IPS DF 6.9 (cell line): ENCODE measurements around the gene CCL3.
"Not testable (repeated sequence)": the region's sequence is repeated elsewhere in the genome, so short reads cannot be mapped to it uniquely, and the experiment has no call there.

Experiments used
- DNase-seq: peaks from one replicate; pipeline ENCODE4 v3.0.0-alpha.2; 2013; ENCODE audit warnings: low read depth, low spot score
- H3K27ac ChIP-seq: one replicate; pipeline ENCODE4 v1.5.1; 2013; ENCODE audit warnings: low read length, control low read depth
- H3K27me3 ChIP-seq: 2 replicates; pipeline ENCODE4 v1.6.1; 2013; ENCODE audit warnings: mild to moderate bottlenecking, low read length; ENCODE audit not compliant: control insufficient read depth, insufficient read depth
- H3K36me3 ChIP-seq: 2 replicates; pipeline ENCODE4 v1.6.1; 2013; ENCODE audit warnings: low read length; ENCODE audit not compliant: control insufficient read depth, insufficient read depth
- H3K4me1 ChIP-seq: 2 replicates; pipeline ENCODE4 v1.6.1; 2013; ENCODE audit warnings: low read length; ENCODE audit not compliant: control insufficient read depth, insufficient read depth
- H3K4me3 ChIP-seq: 2 replicates; pipeline ENCODE4 v1.5.1; 2013; ENCODE audit warnings: mild to moderate bottlenecking, low read length
- H3K9me3 ChIP-seq: 2 replicates; pipeline ENCODE4 v1.6.1; 2013; ENCODE audit warnings: low read length, inconsistent platforms; ENCODE audit not compliant: control insufficient read depth, insufficient read depth
- WGBS: extraction: QIAGEN DNeasy Blood & Tissue Kit; methylation state at CpG from one replicate; pipeline ENCODE4 v1.1.7; 2013; ENCODE audit warnings: mixed read lengths, missing lambda C conversion rate; ENCODE audit not compliant: insufficient read length, insufficient coverage; 5-methylcytosine and 5-hydroxymethylcytosine counted together

The CCL3 gene

GRCh38 chr17:36128411-36128978 is 38.6 kb upstream of the CCL3 start:
- Histone ChIP-seq H3K36me3 (no peaks in the 10 kb centered on the region), H3K9me3 (no peaks in the 10 kb centered on the region), H3K27me3 (no peaks in the 10 kb centered on the region), H3K4me3 (no peak overlapping the region), H3K27ac (no peak overlapping the region), H3K4me1 (no peaks in the 10 kb centered on the region)
- no CpG with 5 or more reads among the region's 4 CpGs for WGBS
- no peak for DNase-seq

DNA sequence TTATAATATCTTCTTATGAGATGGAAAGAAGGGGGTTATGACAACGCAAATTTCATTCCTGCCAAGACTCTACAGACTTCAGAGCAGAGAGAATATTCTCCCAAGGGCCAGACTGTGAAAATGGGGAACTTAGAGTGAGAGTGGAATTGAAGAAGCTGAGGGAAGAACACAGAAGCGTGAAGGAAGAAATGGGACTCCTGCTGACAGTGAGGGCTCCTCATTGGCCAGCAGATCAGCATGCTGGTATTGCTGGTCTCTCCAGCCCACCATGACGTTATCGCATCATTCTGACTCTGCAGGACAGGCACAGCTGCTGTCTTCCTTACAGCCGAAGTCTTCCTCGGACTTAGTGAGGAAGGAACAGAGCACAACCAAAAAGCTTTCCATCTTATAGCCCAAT is 38.0 kb upstream of the CCL3 start:
- H3K4me3 ChIP-seq: no peak overlapping the region
- no peak overlapping the region for H3K27ac ChIP-seq
- no peaks in the 10 kb centered on the region for H3K36me3 ChIP-seq
- no peaks in the 10 kb centered on the region for H3K9me3 ChIP-seq
- H3K27me3 ChIP-seq: no peaks in the 10 kb centered on the region
- no peaks in the 10 kb centered on the region for H3K4me1 ChIP-seq
- WGBS: no CpG with 5 or more reads among the region's 6 CpGs
- DNase-seq: no peak

GRCh38 chr17:36127199-36127893 is 37.4 kb upstream of the CCL3 start:
- H3K27me3 ChIP-seq: no peaks in the 10 kb centered on the region
- no peak overlapping the region for H3K4me3 ChIP-seq
- no peaks in the 10 kb centered on the region for H3K36me3 ChIP-seq
- no peaks in the 10 kb centered on the region for H3K9me3 ChIP-seq
- WGBS: no CpG with 5 or more reads among the region's 7 CpGs
- H3K4me1 ChIP-seq: no peaks in the 10 kb centered on the region
- no peak for DNase-seq
- H3K27ac ChIP-seq: no peak overlapping the region

DNA sequence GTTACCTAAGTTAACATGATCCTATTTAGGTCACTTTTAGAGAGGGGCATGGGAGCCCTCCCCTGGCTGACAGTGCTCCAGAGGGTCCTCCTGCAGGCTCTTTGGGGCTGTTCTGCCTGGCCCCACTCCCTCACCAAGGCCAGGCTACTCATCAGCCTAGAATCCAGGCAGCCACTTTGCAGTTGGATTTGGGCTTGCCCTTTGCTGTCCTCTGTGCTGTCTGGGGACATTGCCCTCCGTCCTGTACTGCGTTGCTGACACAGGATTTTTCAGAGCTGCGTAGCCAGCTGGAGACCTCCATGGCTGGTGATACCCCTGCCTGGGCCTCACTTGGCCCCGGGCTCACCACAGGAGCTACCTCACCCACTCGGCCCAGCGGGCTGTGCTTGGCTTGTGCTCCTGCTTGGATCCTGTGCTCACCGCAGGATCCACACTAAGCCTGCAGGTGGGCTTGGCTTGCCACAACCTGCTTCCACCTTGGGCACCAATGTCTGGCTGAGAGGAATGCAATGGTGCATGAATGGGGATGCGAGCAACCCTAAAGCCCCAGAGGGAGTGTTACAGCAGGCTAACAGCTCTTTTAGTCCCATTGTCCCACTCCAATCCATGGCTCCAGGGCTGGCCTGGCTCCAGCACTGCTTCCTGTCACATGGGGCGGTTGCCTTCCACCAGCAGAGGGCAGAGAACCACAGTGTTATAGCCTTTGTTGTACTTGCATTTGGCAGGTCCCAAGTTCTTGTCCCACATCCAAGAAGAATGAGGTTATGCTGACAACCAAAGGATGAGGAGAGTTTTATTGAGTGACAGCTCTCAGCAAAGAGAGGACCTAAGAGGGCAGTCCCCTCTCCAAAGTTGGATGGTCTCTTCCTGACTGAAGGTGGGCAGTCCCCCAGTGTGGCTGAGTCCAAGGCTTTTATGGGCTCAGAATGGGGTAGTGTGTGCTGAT is 35.2 kb upstream of the CCL3 start:
- H3K27ac ChIP-seq: no peak overlapping the region
- no peak for DNase-seq
- H3K4me3 ChIP-seq: no peak overlapping the region
- no peaks in the 10 kb centered on the region for H3K27me3 ChIP-seq
- WGBS: no CpG with 5 or more reads among the region's 9 CpGs
- no peaks in the 10 kb centered on the region for H3K36me3 ChIP-seq
- no peaks in the 10 kb centered on the region for H3K4me1 ChIP-seq
- H3K9me3 ChIP-seq: no peaks in the 10 kb centered on the region

DNA sequence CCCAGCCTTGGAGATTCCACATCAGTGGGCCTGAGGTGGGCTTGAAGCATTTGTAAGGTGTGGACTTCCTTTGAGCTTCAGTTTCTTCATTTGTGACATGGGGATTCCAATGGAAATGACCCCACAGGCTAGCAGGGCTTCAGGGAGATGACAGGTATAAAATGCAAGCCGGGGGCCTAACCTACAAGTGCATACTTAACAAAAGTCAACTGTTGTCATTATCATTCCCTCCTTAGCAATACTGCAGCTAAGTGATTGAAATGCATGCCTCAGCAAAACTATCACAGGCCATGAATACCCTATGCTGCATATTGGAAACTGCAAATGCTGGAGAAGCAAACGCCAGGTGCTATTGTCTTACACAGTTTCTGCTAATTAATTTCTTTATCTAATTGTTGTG is 33.5 kb upstream of the CCL3 start:
- no peak for DNase-seq
- no peak overlapping the region for H3K27ac ChIP-seq
- no peaks in the 10 kb centered on the region for H3K36me3 ChIP-seq
- H3K4me1 ChIP-seq: no peaks in the 10 kb centered on the region
- no peaks in the 10 kb centered on the region for H3K27me3 ChIP-seq
- no peaks in the 10 kb centered on the region for H3K9me3 ChIP-seq
- H3K4me3 ChIP-seq: no peak overlapping the region
- WGBS: no CpG with 5 or more reads among the region's 2 CpGs

GRCh38 chr17:36121099-36121498 is 31.2 kb upstream of the CCL3 start:
- WGBS: no CpG with 5 or more reads among the region's 6 CpGs
- H3K36me3 ChIP-seq, H3K9me3 ChIP-seq, H3K27me3 ChIP-seq, H3K4me1 ChIP-seq, DNase-seq, H3K27ac ChIP-seq, H3K4me3 ChIP-seq: not testable (repeated sequence)

GRCh38 chr17:36120221-36120620 is 30.3 kb upstream of the CCL3 start:
- Histone ChIP-seq H3K4me1 (no peaks in the 10 kb centered on the region), H3K27ac (no peak overlapping the region), H3K27me3 (no peaks in the 10 kb centered on the region), H3K4me3 (no peak overlapping the region), H3K36me3 (no peaks in the 10 kb centered on the region), H3K9me3 (no peaks in the 10 kb centered on the region)
- DNase-seq: no peak
- 100% methylated on average over 1 of the region's 3 CpGs for WGBS

GRCh38 chr17:36118477-36119353 is 28.8 kb upstream of the CCL3 start:
- no peak overlapping the region for H3K4me3 ChIP-seq
- no CpG with 5 or more reads among the region's 12 CpGs for WGBS

DNA sequence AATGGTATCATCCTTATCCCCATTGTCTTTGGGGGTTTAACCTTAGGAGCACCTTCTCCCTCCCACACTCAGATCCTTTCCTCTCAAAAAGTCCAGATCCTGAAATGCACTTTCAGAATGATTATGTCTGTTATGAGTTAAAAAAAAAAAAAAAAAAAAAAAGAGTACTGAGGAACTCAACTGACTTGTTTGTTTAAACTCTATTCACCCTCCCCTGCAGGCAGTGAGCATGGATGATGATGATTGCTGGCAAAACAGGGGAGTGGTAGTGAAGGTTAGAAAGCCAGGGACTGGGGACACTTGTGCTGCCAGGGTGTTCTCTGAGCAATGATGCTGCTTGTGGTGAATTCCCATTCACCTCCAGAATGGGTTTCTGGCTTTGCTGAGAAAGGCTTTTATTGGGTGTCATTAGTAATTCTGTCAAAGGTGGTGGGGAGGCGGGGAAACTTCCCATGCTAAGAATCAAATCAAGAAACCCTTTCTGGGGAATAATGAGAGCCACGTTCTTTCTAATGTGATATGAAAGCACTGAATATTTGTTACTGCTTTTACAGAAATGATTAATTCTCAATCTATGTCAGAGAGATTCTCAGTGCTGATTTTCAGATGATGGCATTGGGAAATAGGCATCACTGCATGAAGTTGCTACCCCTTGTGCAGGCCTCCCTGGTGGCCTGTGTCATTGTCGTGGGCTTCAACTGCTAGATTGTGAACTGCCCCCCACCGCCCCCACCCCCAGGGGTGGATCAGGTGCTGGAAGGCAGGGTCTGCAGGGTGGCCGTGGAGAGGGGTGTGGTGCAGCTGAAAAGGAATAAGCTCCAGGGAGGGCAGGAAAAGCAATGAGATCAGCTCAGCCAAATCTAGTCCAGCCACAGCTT is 27.8 kb upstream of the CCL3 start:
- Histone ChIP-seq H3K9me3 (no peaks in the 10 kb centered on the region; the same call in 1 of the 2 replicates), H3K27ac (no peak overlapping the region), H3K4me1 (no peaks in the 10 kb centered on the region), H3K4me3 (no peak overlapping the region), H3K36me3 (no peaks in the 10 kb centered on the region), H3K27me3 (no peaks in the 10 kb centered on the region)
- WGBS: no CpG with 5 or more reads among the region's 5 CpGs
- DNase-seq: no peak

More at GRCh38 chr17:36118477-36119353, 28.8 kb upstream of the CCL3 start:
- no peak for DNase-seq
- Histone ChIP-seq H3K36me3 (no peaks in the 10 kb centered on the region), H3K9me3 (no peaks in the 10 kb centered on the region), H3K4me1 (no peaks in the 10 kb centered on the region), H3K27ac (no peak overlapping the region), H3K27me3 (no peaks in the 10 kb centered on the region)
